ENCODE data around the gene RASGEF1C.

GRCh38 chr5:180122875-180123274 lies 86.1 kb downstream of the RASGEF1C start:
- TF ChIP-seq CTCF (IDR thresholded peaks at IDR 0.05) (no peak), EZH2 (IDR thresholded peaks at IDR 0.05) (no peak), EZH2phosphoT487 (IDR thresholded peaks at IDR 0.05) (no peak)
